Endothelial cell of hepatic sinusoid (primary cell): Measurements from ENCODE around the gene ABCC8.

Experiments
- in situ Hi-C: cut with HindIII; loops from 2 replicates; pipeline ENCODE4 v1.10.0; 2017; ENCODE audit warnings: low sequenced_read_pairs

Gene ABCC8

DNA sequence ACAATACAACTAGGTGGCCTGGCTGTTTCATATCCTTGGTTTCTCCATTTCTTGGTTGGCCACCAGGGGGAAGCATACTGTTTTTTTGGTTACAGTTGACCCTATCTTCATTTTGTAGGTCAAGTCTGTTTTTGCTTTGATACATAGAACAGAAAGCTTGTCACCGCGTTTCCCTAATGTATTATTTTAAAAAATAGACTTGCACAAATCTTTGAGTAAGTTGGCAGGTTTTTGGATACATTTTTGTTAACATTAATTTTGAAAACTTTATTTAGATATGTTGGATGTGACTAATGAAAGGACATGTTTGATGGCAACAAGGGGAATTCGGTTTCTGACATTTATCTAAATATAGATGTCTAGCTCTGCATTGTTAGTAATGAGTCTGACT lies 122.0 kb downstream of the ABCC8 start:
- in situ Hi-C loops = no loop called here

- in situ Hi-C loops = no loop called here
Measured at GRCh38 chr11:17353821-17354600, 122.6 kb downstream of the ABCC8 start.

DNA sequence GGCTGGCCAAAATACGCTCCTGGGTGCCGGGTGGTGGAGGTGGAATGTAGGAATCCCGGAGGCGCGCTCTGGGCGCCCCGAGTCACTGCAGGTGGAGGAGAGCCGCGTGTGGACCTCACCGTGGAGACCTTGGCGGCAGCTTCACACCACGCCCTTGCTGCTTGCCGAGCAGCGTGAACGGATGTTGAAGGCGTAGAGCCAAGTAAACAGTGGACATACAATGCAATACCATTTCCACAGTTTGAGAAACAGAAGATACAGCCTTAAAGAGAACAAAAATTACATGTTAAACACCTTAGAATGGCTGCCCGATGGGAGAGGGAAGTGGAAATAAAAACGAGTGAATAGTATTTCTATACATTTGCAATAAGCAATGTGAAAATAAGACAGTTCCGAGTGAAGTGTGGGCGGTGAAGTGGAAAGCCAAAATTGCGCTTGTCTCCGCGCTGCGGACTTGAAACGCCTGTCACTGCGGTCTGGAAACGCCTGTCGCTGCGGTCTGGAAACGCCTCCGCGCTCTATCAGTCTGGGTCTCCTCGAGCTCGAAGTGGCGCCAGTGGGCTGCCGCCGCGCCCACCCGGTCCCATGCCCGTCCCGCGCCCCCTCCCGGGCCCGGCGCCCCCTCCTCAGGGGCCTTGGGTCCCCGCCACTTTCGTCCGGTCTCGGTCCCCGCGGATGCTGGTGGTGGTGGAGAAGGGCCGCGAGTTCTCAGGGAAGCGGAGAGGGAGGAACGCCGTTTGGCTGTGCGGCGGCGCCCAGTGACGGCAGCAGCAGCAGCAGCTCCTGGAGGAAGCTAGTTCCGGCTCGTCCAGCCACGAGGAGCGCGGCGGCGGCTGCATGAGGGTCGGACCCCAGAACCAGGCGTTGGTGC lies 123.5 kb downstream of the ABCC8 start:
- in situ Hi-C loops = no loop called here

DNA sequence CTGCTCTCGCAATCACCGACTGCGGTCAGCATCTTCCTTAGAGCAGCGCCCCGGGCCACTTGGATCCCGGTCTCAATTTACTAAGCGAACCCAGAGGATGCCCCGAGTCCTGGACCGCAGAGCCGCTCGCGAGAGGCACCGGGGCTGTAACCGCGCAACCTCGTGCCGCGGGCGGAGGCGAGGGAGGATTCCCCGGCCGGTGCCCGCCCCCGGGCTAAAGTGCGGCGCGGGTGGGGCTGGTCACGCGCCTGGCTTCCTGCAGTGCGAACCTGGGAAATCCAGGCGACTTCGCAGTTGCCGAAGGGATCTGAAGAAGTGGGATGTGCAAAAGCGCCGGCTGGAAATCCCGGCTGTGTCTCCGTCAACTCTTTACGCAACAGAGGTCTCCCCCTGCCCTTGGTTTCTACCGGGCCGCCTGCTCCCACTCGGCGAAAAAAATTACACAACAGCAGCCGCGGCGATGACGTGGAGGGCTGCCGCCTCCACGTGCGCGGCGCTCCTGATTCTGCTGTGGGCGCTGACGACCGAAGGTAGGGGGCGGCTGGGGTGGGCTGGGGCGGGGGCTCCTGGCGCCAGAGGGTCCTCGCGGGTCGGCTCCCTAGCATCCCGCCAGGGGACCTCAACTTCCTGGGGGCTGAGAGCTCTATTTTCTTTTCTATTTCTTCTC lies 125.0 kb downstream of the ABCC8 start, which contains the start of gene NCR3LG1:
NCR3LG1 (plus strand) TSS at position 291 of the 667 bp plus-strand sequence; CDS start at position 461, 170 bp downstream.
- in situ Hi-C loops = no loop called here

- in situ Hi-C loops = no loop called here
Measured at GRCh38 chr11:17351172-17351509, 125.5 kb downstream of the ABCC8 start.

DNA sequence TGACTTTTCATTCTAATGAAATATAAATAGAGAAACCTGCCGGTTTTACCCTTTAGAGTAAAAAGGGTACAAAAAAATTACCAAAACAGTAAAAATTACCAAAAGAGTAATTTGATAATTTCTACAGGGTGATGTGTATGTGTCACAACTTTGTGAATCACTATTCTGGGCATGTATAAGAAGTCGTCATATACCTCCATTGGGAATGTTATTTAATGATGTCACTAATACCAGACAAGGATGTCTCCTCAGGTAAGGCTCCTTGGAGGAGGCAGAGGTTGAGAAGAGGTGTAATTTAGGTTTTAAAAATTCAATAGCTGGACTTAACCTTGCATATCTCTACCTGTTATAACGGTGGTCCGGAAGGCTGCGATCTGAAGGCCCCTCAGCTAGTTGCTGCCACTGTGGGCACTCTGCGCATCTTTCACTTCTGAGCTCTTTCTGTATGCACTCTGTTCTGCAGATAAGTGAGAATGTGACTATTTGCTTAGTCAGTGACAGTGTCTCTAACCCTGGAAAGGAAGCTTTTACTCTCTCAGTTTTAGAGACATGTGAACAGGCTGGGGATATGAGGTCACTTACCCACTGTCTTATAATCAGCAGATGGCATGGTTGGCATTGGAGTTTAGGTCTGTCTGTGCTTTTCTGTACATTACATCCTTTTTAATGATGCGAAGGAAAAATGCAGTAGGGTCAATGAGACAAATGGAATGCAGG lies 126.0 kb downstream of the ABCC8 start:
- in situ Hi-C loops = no loop called here

DNA sequence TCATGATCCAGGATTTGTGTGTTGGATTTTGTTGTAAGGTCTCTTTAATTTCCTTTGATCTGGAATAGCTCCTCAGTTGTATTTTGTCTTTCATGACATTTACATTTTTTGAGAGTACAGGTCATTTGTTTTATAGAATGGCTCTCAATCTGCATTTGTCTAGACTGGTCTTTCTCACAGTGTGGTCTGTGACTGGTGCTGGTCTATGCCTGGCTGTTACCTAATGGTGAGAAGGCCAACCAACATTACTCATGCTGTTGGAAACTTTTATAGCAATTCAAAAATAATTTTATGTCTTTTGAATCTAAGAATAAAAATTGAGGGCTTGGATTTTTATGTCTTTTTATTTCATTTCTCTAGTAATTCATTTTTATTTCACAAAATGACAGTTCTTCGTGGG lies 129.0 kb downstream of the ABCC8 start:
- in situ Hi-C loops = no loop called here

DNA sequence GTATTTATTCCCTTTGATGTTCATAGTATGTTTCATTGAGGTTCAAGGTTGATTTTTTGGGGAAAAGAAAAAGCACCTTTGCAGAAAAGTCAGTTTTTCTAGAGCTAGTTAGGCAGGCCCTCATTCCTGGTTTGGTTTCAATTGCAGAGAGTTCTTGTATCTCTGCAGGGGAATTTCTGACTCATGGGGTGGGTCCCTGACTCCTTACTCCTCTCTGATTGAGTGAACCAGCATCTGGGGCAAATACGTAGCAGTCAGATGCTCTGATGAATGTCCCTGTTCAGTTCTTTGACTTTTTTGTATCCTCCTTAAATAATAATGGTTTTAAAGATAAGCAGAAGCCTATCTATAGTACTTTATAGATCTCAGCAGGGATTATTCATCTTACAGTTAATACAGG lies 132.7 kb downstream of the ABCC8 start:
- in situ Hi-C loops = no loop called here

DNA sequence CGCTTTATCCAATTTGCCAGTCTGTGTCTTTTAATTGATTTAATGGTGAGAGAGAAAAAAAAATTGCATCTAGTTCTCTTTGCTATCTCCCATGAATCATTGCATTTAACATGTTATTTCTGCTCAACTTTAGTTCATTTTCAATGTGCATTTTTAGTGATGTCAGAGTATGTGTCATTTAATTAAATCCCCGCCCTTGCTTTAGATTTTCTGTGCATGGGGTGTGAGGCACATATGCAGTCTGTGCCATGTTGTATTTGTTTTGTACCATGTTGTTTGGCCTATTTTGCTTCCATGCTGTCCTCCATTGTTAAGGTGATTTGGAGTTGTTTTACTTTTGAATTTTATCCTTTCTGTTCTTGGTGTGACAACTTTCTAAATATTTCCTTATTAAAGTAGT lies 133.4 kb downstream of the ABCC8 start:
- in situ Hi-C loops = no loop called here
